Measurements from ENCODE around the gene NME2.

Gene NME2

GRCh38 chr17:51221322-51221721 lies 55.1 kb downstream of the NME2 start:
- no peak for TF ChIP-seq CTCF (IDR thresholded peaks at IDR 0.05; ENCODE audit: poor library complexity, severe bottlenecking)
- DNase-seq (ENCODE audit: low spot score) (no peak), ATAC-seq (ENCODE audit: low read depth) (no peak)
- H3K27ac ChIP-seq (ENCODE audit: poor library complexity, severe bottlenecking) = no peak overlapping the region
- H3K27me3 ChIP-seq (ENCODE audit: insufficient read depth, poor library complexity, severe bottlenecking) = no peaks in the 10 kb centered on the region
- H3K4me1 ChIP-seq (ENCODE audit: insufficient read depth, poor library complexity, severe bottlenecking) = peaks cover 6% of the 10 kb centered on the region
- H3K4me3 ChIP-seq (ENCODE audit: severe bottlenecking) = no peak overlapping the region
- H3K9me3 ChIP-seq (ENCODE audit: severe bottlenecking) = no peaks in the 10 kb centered on the region
- peaks cover 71% of the 10 kb centered on the region for H3K36me3 ChIP-seq (ENCODE audit: low read depth)

All from RWPE2 (cell line).